HG03108 (cell line): ENCODE measurements around the gene HPN.
"Not testable (repeated sequence)": the region's sequence is repeated elsewhere in the genome, so short reads cannot be mapped to it uniquely, and the experiment has no call there.

Experiments
- ATAC-seq: cut with Tn5 transposase; IDR thresholded peaks from one replicate; pipeline ENCODE4 v1.9.1; 2021; ENCODE audit warnings: moderate library complexity; ENCODE audit not compliant: unreplicated experiment

HPN gene

GRCh38 chr19:35008891-35009341 is 32.6 kb upstream of the HPN start:
- ATAC-seq = no peak

GRCh38 chr19:35009424-35010415 is 31.8 kb upstream of the HPN start:
- ATAC-seq = no peak

GRCh38 chr19:35011091-35011689 is 30.3 kb upstream of the HPN start:
- no peak for ATAC-seq

- ATAC-seq = no peak
Observed at GRCh38 chr19:35011737-35012682, 29.5 kb upstream of the HPN start.

GRCh38 chr19:35013041-35013819 is 28.3 kb upstream of the HPN start:
- no peak for ATAC-seq

- ATAC-seq = no peak
Observed at GRCh38 chr19:35013820-35014754, 27.4 kb upstream of the HPN start.

- not testable (repeated sequence) for ATAC-seq
Observed at GRCh38 chr19:35014774-35015173, 26.7 kb upstream of the HPN start.

- ATAC-seq = no peak
Observed at GRCh38 chr19:35015270-35015953, 26.1 kb upstream of the HPN start.

GRCh38 chr19:35015954-35016351 is 25.6 kb upstream of the HPN start:
- no peak for ATAC-seq

- ATAC-seq = no peak
Observed at GRCh38 chr19:35017507-35017906, 24.0 kb upstream of the HPN start.

GRCh38 chr19:35018379-35018778 is 23.1 kb upstream of the HPN start:
- no peak for ATAC-seq

GRCh38 chr19:35019144-35019543 is 22.4 kb upstream of the HPN start:
- no peak for ATAC-seq

GRCh38 chr19:35021016-35021415 is 20.5 kb upstream of the HPN start:
- ATAC-seq = no peak

GRCh38 chr19:35021596-35021995 is 19.9 kb upstream of the HPN start:
- ATAC-seq = no peak

- no peak for ATAC-seq
Observed at GRCh38 chr19:35022460-35022859, 19.1 kb upstream of the HPN start.

GRCh38 chr19:35023428-35023827 is 18.1 kb upstream of the HPN start:
- no peak for ATAC-seq

GRCh38 chr19:35024095-35024494 is 17.4 kb upstream of the HPN start:
- ATAC-seq = no peak

- no peak for ATAC-seq
Observed at GRCh38 chr19:35025969-35026368, 15.6 kb upstream of the HPN start.

- no peak for ATAC-seq
Observed at GRCh38 chr19:35026418-35026817, 15.1 kb upstream of the HPN start.
